Liver (tissue), 9 donors: ENCODE measurements around the gene EMILIN3. TPM values are rescaled to one million over a fixed set of nuclear protein-coding genes. Genes with fewer than 3 reads are reported as not detected.

Experiments used
- DNase-seq: peaks from one replicate; pipeline ENCODE4 v3.0.0-alpha.2; 2017; ENCODE audit warnings: low spot score
- H3K27ac ChIP-seq, 2 donors: one replicate each; pipeline ENCODE4 v1.7.0; 2013; ENCODE audit warnings: inconsistent platforms in 2 of 2, low read length in 2 of 2, control low read depth in 1 of 2, low read depth in 1 of 2, mild to moderate bottlenecking in 1 of 2
- H3K27me3 ChIP-seq, 4 donors: one replicate each; pipeline versions ENCODE4 v1.6.1 to v1.7.0; 2013; ENCODE audit warnings: low read length in 3 of 4, inconsistent platforms in 1 of 4, mild to moderate bottlenecking in 1 of 4, moderate library complexity in 1 of 4; ENCODE audit not compliant: control insufficient read depth in 4 of 4, insufficient read depth in 4 of 4
- H3K36me3 ChIP-seq, 4 donors: one replicate each; pipeline versions ENCODE4 v1.6.1 to v1.7.0; 2013; ENCODE audit warnings: low read length in 3 of 4, mild to moderate bottlenecking in 3 of 4, low read depth in 1 of 4, moderate library complexity in 1 of 4; ENCODE audit not compliant: control insufficient read depth in 4 of 4, insufficient read depth in 3 of 4
- H3K4me1 ChIP-seq, 4 donors: one replicate each; pipeline versions ENCODE4 v1.6.1 to v1.7.0; 2013; ENCODE audit warnings: low read length in 3 of 4, mild to moderate bottlenecking in 3 of 4, moderate library complexity in 1 of 4; ENCODE audit not compliant: control insufficient read depth in 4 of 4, insufficient read depth in 4 of 4
- H3K4me3 ChIP-seq, 3 donors: one replicate each; pipeline versions ENCODE4 v1.6.1 to v1.7.0; 2013; ENCODE audit warnings: low read length in 3 of 3, control low read depth in 1 of 3, low read depth in 1 of 3, mild to moderate bottlenecking in 1 of 3
- H3K9ac ChIP-seq, 2 donors: one replicate each; pipeline ENCODE4 v1.7.0; 2013; ENCODE audit warnings: low read length in 2 of 2, mild to moderate bottlenecking in 2 of 2, moderate library complexity in 2 of 2, control low read depth in 1 of 2, low read depth in 1 of 2
- H3K9me3 ChIP-seq, 4 donors: one replicate each; pipeline versions ENCODE4 v1.6.1 to v1.7.0; 2013; ENCODE audit warnings: low read length in 3 of 4; ENCODE audit not compliant: control insufficient read depth in 4 of 4
- CTCF ChIP-seq: fragments of 150-350 bp; IDR thresholded peaks from 2 replicates; pipeline ENCODE4 v1.5.1; 2017; ENCODE audit warnings: improper control_type of control experiment, low read depth, low read length; ENCODE audit not compliant: missing input control
- EGR1 ChIP-seq, 2 donors: IDR thresholded peaks; 2 replicates each; pipeline ENCODE4 v1.6.1; 2016 to 2018; ENCODE audit warnings: antibody characterized with exemption in 2 of 2, low read depth in 2 of 2
- FOXA1 ChIP-seq: IDR thresholded peaks from 2 replicates; pipeline ENCODE4 v1.6.1; 2016; ENCODE audit warnings: antibody characterized with exemption
- FOXA2 ChIP-seq: IDR thresholded peaks from 2 replicates; pipeline ENCODE4 v1.6.1; 2016; ENCODE audit warnings: antibody characterized with exemption
- HNF4A ChIP-seq, 2 donors: conservative IDR thresholded peaks; 2 replicates each; pipeline ENCODE4 v1.6.1; 2016; ENCODE audit warnings: antibody characterized with exemption in 2 of 2, mild to moderate bottlenecking in 2 of 2
- HNF4G ChIP-seq: IDR thresholded peaks from 2 replicates; pipeline ENCODE4 v1.6.1; 2016; ENCODE audit warnings: antibody characterized with exemption
- JUND ChIP-seq, 2 donors: IDR thresholded peaks; 2 replicates each; pipeline ENCODE4 v1.6.1; 2016; ENCODE audit warnings: antibody characterized with exemption in 2 of 2
- NR2F2 ChIP-seq: IDR thresholded peaks from 2 replicates; pipeline ENCODE4 v1.6.1; 2016; ENCODE audit warnings: antibody characterized with exemption
- RAD21 ChIP-seq, 2 donors: IDR thresholded peaks; 2 replicates each; pipeline ENCODE4 v1.6.1; 2016; ENCODE audit warnings: antibody characterized with exemption in 2 of 2, mild to moderate bottlenecking in 2 of 2
- RXRA ChIP-seq, 2 donors: IDR thresholded peaks; 2 replicates each; pipeline ENCODE4 v1.6.1; 2017 to 2018; ENCODE audit warnings: antibody characterized with exemption in 2 of 2, mild to moderate bottlenecking in 1 of 2
- SP1 ChIP-seq: IDR thresholded peaks from 2 replicates; pipeline ENCODE4 v1.6.1; 2018; ENCODE audit warnings: antibody characterized with exemption, mild to moderate bottlenecking
- TAF1 ChIP-seq: conservative IDR thresholded peaks from 2 replicates; pipeline ENCODE4 v1.6.1; 2016; ENCODE audit warnings: antibody characterized with exemption, mild to moderate bottlenecking
- YY1 ChIP-seq: IDR thresholded peaks from 2 replicates; pipeline ENCODE4 v1.6.1; 2016; ENCODE audit warnings: antibody characterized with exemption, mild to moderate bottlenecking
- WGBS: extraction: QIAGEN DNeasy Blood & Tissue Kit; methylation state at CpG from one replicate; pipeline ENCODE4 v1.1.7; 2013; 5-methylcytosine and 5-hydroxymethylcytosine counted together
- polyA plus RNA-seq, 2 donors: library from polyadenylated mRNA; stranded (reverse) in 1 of 2; unstranded in 1 of 2; fragments of 200-250 nt in 1 of 2; fragments of >200 nt in 1 of 2; fragmentation: Nextera tagmentation in 1 of 2; extraction: Ambion mirVana in 1 of 2; gene quantifications; one replicate each; pipeline versions ENCODE4 v1.2.1 to v1.2.3, GENCODE V29; 2013 to 2015
- total RNA-seq, 2 donors: library from RNA; depleted of rRNA; stranded (reverse); fragments of >200 nt; gene quantifications; one replicate each; pipeline ENCODE4 v1.2.3, GENCODE V29; 2014
- TF ChIP-seq, protein P1 (sequence below): IDR thresholded peaks from 2 replicates; pipeline ENCODE4 v1.6.1; 2016; ENCODE audit warnings: antibody characterized with exemption, mild to moderate bottlenecking
- TF ChIP-seq, protein P2 (sequence below): IDR thresholded peaks from 2 replicates; pipeline ENCODE4 v1.6.1; 2016; ENCODE audit warnings: antibody characterized with exemption
- TF ChIP-seq, protein P3 (sequence below): IDR thresholded peaks from 2 replicates; pipeline ENCODE4 v1.6.1; 2016; ENCODE audit warnings: antibody characterized with exemption
- donor health status: healthy.
- donor health status: healthy.
- donor health status: healthy.
- donor health status: healthy.
- donor health status: healthy.

EMILIN3 gene
- total and polyA plus RNA-seq, 4 donors = 0.05 to 0.79 (median 0.17) TPM; not detected in 1

GRCh38 chr20:41391587-41392001 is 25.0 kb upstream of the EMILIN3 start:
- WGBS = 97% methylated on average over 10 of the region's 10 CpGs
- H3K4me1 ChIP-seq = peaks cover 0 to 15% (median 4%) of the 10 kb centered on the region in 4 donors
- no peaks in the 10 kb centered on the region for H3K9me3 ChIP-seq
- no peak overlapping the region for H3K4me3 ChIP-seq
- no peaks in the 10 kb centered on the region for H3K27me3 ChIP-seq
- H3K9ac ChIP-seq = no peak overlapping the region
- no peak for DNase-seq
- H3K36me3 ChIP-seq = no peaks in the 10 kb centered on the region
- no peak overlapping the region for H3K27ac ChIP-seq
- no peak for TF ChIP-seq HNF4G
- no peak for TF ChIP-seq SP1
- no peak for TF ChIP-seq NR2F2
- TF ChIP-seq, protein P1, sequence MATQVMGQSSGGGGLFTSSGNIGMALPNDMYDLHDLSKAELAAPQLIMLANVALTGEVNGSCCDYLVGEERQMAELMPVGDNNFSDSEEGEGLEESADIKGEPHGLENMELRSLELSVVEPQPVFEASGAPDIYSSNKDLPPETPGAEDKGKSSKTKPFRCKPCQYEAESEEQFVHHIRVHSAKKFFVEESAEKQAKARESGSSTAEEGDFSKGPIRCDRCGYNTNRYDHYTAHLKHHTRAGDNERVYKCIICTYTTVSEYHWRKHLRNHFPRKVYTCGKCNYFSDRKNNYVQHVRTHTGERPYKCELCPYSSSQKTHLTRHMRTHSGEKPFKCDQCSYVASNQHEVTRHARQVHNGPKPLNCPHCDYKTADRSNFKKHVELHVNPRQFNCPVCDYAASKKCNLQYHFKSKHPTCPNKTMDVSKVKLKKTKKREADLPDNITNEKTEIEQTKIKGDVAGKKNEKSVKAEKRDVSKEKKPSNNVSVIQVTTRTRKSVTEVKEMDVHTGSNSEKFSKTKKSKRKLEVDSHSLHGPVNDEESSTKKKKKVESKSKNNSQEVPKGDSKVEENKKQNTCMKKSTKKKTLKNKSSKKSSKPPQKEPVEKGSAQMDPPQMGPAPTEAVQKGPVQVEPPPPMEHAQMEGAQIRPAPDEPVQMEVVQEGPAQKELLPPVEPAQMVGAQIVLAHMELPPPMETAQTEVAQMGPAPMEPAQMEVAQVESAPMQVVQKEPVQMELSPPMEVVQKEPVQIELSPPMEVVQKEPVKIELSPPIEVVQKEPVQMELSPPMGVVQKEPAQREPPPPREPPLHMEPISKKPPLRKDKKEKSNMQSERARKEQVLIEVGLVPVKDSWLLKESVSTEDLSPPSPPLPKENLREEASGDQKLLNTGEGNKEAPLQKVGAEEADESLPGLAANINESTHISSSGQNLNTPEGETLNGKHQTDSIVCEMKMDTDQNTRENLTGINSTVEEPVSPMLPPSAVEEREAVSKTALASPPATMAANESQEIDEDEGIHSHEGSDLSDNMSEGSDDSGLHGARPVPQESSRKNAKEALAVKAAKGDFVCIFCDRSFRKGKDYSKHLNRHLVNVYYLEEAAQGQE = no peak
- no peak for TF ChIP-seq RAD21 (IDR thresholded peaks at IDR 0.05)
- TF ChIP-seq EGR1 (IDR thresholded peaks at IDR 0.05; ENCODE audit: low read depth in 2 of 2) = no peak
- TF ChIP-seq, protein P2, sequence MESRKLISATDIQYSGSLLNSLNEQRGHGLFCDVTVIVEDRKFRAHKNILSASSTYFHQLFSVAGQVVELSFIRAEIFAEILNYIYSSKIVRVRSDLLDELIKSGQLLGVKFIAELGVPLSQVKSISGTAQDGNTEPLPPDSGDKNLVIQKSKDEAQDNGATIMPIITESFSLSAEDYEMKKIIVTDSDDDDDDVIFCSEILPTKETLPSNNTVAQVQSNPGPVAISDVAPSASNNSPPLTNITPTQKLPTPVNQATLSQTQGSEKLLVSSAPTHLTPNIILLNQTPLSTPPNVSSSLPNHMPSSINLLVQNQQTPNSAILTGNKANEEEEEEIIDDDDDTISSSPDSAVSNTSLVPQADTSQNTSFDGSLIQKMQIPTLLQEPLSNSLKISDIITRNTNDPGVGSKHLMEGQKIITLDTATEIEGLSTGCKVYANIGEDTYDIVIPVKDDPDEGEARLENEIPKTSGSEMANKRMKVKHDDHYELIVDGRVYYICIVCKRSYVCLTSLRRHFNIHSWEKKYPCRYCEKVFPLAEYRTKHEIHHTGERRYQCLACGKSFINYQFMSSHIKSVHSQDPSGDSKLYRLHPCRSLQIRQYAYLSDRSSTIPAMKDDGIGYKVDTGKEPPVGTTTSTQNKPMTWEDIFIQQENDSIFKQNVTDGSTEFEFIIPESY = no peak
- no peak for TF ChIP-seq TAF1
- no peak for TF ChIP-seq FOXA1
- no peak for TF ChIP-seq CTCF
- TF ChIP-seq FOXA2 = no peak
- no peak for TF ChIP-seq JUND (IDR thresholded peaks at IDR 0.05)

- peaks cover 0 to 13% (median 4%) of the 10 kb centered on the region in 4 donors for H3K4me1 ChIP-seq
- no peaks in the 10 kb centered on the region for H3K9me3 ChIP-seq
- H3K9ac ChIP-seq = no peak overlapping the region
- TF ChIP-seq FOXA2 (no peak), TAF1 (no peak), HNF4A (conservative IDR thresholded peaks at IDR 0.05) (no peak), SP1 (no peak), YY1 (no peak), FOXA1 (no peak), JUND (IDR thresholded peaks at IDR 0.05) (no peak), EGR1 (IDR thresholded peaks at IDR 0.05; ENCODE audit: low read depth in 2 of 2) (no peak), CTCF (no peak), RXRA (IDR thresholded peaks at IDR 0.05) (no peak), HNF4G (no peak)
- TF ChIP-seq, protein P3, sequence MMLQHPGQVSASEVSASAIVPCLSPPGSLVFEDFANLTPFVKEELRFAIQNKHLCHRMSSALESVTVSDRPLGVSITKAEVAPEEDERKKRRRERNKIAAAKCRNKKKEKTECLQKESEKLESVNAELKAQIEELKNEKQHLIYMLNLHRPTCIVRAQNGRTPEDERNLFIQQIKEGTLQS = no peak
- TF ChIP-seq, protein P1 = no peak
- 96% methylated on average over 3 of the region's 3 CpGs for WGBS
- H3K36me3 ChIP-seq = no peaks in the 10 kb centered on the region
- no peak for DNase-seq
- no peak overlapping the region for H3K27ac ChIP-seq
- no peak overlapping the region for H3K4me3 ChIP-seq
- no peaks in the 10 kb centered on the region for H3K27me3 ChIP-seq
Measured at GRCh38 chr20:41390889-41391288, 24.3 kb upstream of the EMILIN3 start.
